SK-N-SH (cell line): ENCODE results near the gene ZIC1.

Experiments
- CHD2 ChIP-seq: fragments of 150-350 bp; IDR thresholded peaks from 2 replicates; pipeline ENCODE4 v1.6.1; 2018; ENCODE audit warnings: low read length; ENCODE audit not compliant: partially characterized antibody
- CTCF ChIP-seq: fragments of 200-600 bp; sonication (generic); IDR thresholded peaks from 2 replicates; pipeline ENCODE4 v1.6.1; 2017; ENCODE audit warnings: antibody characterized with exemption, mild to moderate bottlenecking, moderate library complexity
- EZH2phosphoT487 ChIP-seq: fragments of 200-600 bp; sonication (generic); IDR thresholded peaks from 2 replicates; pipeline ENCODE4 v1.6.1; 2017; ENCODE audit warnings: low read depth, mixed run types, mild to moderate bottlenecking, antibody characterized with exemption, moderate library complexity, borderline replicate concordance
- MAX ChIP-seq: IDR thresholded peaks from 2 replicates; pipeline ENCODE4 v1.4.0; 2012; ENCODE audit warnings: low read depth
- NFIC ChIP-seq: IDR thresholded peaks from 2 replicates; pipeline ENCODE4 v1.4.0; 2012; ENCODE audit warnings: borderline replicate concordance
- POLR2AphosphoS5 ChIP-seq: IDR thresholded peaks from 2 replicates; pipeline ENCODE4 v1.6.1; 2012; ENCODE audit warnings: low read depth, low read length

GRCh38 chr3:147422601-147423536 lies 13.7 kb downstream of the ZIC1 start:
- TF ChIP-seq CTCF (no peak), CHD2 (no peak), EZH2phosphoT487 (no peak; the same call in 1 of the 2 replicates), POLR2AphosphoS5 (no peak), NFIC (no peak), MAX (no peak)
